ENCODE data around the gene C6orf163.

- TF ChIP-seq POLR2AphosphoS5 (IDR thresholded peaks at IDR 0.05; ENCODE audit: insufficient read depth in 1 of 2, low read depth in 1 of 2) = no peak
- no peak for TF ChIP-seq CTCF (IDR thresholded peaks at IDR 0.05)
- no peak for TF ChIP-seq POLR2A (IDR thresholded peaks at IDR 0.05)
Measured at GRCh38 chr6:87408721-87409155, 64.1 kb downstream of the C6orf163 start.
